NCI-H526 (cell line): ENCODE results near the gene CNOT9.
"Not testable (repeated sequence)": the region's sequence is repeated elsewhere in the genome, so short reads cannot be mapped to it uniquely, and the experiment has no call there.

Experiments used
- DNase-seq, 2 experiments: peaks; one replicate each; lab custom pipeline; 2025; lab: John Stamatoyannopoulos, UW

CNOT9 gene, protein sequence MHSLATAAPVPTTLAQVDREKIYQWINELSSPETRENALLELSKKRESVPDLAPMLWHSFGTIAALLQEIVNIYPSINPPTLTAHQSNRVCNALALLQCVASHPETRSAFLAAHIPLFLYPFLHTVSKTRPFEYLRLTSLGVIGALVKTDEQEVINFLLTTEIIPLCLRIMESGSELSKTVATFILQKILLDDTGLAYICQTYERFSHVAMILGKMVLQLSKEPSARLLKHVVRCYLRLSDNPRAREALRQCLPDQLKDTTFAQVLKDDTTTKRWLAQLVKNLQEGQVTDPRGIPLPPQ

DNA sequence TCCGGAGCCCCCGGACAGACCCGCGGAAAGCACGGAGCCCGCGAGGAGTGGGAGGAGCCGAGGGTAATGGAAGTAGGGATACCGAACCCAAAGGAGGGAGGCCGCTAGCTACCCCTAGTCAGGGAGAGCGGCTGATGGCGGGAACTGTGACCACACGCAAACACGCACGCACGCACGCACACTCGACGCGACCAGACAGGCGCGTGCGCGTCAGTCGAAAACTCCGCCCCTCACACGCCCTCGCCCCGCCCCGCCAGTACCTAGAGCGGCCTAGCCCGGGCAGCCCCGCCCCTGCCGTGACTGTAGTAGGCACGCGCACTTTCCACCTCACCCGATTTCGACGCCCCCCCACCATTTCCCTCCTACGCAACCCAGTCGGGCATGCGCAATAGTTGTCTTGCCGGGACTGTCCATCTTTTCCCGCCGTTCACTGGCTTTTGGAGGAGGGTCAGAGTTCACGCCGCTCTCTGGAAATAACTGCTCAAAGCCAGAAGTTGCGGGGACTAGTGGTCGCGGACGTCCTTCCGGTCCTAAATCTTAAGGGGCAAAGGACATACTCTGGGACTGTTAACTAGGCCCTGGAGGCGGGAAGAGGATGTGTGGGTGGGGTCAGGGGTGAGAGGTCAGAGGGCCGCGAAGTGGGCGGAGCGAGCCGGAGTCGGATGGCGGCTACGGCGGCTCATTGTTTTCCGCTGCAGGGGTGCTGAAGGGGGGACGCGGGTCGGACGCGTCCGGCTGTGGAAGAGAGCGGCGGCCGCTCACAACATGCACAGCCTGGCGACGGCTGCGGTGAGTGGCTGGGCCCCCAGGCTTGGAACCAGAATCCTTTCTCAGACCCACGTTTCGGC lies at the start of gene CNOT9, which contains the start of gene USP37:
TSS of gene CNOT9 (plus strand) at position 650 of the 848 bp plus-strand sequence. CDS start at position 766, 116 bp downstream.
TSS of gene USP37 (minus strand) at position 162 of the 848 bp plus-strand sequence. CDS start 9,698 bp downstream, outside the sequence.
- peak; percentile 92 to 99 for DNase-seq

DNA sequence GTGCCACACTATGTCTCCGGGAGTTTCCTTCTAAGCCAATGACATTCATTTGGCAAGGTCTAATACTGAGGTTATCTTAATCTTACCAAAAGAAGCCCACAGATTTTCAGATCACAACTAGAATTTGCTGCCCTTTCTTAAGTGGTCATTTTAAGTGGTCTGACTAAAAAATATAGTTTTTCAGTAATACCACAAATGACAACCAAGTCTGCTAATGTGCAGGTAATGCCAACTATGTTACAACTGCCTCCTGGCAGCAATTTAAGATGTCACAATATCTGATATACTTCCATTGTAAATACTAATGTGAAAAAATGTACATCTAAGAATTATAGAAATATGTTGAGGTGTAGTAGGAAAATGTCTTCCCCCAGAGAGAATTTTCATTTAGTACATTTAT lies 49.8 kb upstream of the CNOT9 start:
- no peak for DNase-seq

DNA sequence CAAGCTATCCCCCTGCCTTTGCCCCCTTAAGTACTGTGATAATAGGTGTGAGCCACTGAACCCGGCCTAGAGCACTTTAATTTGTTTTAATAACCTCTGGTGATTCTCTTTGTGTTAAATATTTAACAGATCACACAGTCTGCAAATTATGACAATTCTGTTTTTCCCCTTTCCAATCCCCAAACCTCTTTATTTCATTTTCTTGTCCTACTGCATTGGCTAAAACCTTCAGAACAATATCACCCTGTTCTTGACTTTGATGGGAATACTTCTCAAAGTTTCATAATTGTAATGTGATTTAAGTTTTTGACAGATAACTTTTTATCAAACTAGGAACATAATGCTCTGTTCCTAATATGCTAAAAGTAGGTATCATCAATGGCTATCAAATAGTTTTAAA lies 45.0 kb upstream of the CNOT9 start:
- no peak for DNase-seq

DNA sequence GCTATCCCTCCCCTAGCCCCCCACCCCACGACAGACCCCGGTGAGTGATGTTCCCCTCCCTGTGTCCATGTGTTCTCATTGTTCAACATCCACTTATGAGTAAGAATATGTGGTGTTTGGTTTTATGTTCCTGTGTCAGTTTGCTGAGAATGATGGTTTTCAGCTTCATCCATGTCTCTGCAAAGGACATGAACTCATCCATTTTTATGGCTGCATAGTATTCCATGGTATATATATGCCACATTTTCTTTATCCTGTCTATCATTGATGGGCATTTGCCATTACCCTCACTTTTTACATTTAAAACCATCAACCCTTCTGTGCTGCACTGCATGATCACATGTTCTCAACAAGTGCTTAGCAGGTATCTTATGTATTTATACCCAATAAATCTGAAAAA lies 40.2 kb upstream of the CNOT9 start:
- not testable (repeated sequence) for DNase-seq

DNA sequence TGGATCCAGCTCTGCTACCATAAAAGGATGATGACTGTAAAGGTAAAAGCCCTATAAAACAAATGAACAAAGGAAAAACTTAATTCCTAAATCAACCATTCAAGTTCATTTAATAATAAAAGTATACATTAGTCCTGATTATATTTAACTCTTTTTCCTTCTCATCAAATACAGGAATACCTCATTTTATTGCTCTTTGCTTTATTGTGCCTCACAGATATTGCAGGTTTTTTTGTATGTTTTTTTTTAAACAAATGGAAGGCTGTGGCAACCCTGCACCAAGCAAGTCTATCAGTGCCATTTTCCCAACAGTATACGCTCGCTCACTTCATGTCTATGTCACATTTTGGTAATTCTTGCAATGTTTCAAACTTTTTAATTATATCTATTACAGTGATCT lies 38.6 kb upstream of the CNOT9 start:
- DNase-seq: no peak

DNA sequence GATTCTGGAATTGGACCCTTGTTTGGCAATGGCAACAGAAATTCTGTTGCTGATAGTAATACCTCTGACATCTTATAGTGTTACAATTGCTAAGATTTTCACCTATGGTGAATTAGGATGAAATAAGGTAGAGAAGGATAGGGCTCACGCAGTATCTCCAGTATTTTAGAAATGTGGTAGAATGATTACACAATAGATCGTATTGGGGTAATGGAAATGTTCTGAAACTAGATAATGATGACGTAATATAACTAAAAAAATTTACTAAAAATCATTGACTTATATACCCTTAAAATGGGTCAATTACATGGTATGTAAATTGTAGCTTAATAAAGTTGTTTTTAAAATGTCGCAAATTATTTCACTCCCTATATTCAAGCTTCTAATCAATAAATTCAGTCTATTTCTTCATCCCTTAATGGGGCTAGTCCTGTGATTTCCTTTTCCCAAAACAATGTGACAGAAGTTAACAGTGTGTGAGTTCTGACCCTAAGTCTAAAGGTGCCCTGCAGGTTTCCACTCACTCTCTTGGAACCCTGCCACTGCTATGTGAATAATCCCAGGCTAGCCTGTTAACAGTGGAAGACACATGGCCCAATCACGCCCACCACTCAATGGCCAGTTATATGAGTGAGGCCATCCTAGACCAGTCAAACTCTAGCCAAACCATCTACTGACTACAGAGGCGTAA lies 31.7 kb upstream of the CNOT9 start:
- no peak for DNase-seq

DNA sequence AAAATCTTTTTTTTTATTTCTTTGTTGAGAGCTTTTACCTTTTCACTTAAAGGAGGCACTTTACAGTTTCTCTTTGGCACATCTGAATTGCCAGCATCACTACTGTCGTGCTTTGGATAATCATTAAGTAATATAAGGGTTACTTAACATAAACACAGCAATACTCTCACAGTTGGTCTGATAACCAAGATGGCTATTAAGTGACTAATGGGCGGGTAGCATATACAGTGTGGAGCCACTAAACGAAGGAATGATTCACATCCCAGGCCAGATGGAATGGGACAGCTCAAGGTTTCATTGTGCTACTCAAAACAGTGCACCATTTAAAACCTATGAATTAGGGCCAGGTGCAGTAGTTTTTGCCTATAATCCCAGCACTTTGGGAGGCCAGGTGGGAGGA lies 28.6 kb upstream of the CNOT9 start:
- no peak for DNase-seq

DNA sequence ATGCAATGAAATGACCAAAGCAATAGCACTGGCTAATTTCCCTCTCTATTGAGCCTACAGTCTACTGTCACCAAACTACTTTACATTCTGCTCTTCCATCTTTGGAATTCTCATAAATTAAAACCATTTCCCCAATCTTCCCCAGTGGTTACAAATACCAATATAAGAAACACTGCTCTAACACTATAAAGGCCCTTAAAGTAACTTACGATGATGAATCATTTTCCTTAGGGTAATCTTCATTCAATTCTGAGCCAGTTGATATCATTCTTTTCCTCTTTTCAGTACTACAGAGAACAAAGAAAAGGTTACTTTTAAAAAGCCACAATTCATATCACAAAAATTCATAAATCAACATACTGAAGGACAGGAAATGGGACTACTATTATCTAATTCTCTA lies 22.6 kb upstream of the CNOT9 start:
- no peak for DNase-seq

DNA sequence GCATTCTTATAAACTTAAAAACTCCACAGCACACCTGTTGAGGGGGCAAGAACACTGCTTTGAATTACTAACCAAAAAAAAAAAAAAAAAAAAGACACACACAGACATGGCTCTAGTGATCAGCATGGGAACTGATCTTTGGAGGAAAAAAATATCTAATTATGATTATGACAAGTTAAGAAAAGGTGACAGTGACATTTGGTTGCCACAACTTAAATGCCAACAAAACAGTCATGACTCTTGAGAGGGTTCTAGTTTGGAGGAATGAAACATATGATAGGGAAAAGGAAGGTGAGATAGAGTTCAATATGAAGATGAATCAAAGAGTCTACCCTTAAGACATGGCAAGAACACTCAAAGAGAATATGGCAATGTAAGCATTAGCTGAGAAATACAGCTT lies 21.1 kb upstream of the CNOT9 start:
- no peak for DNase-seq

DNA sequence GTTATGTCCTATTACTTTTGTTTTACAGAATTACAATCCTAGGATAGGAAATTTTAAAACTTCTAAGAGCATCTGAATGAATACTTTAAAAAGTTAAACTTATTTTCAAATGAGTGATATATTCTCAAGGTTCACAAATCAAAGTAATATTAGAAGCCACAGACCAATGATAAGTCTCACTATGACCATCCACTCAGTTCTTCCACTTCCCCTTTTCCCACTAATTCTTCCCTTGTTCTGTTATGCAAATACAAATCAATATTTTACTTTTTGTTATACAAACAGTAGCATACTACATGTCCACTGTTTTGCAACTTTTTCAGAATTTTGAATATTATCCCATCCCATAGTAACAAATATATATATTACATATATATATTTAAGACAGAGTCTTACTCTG lies 20.7 kb upstream of the CNOT9 start:
- no peak for DNase-seq

DNA sequence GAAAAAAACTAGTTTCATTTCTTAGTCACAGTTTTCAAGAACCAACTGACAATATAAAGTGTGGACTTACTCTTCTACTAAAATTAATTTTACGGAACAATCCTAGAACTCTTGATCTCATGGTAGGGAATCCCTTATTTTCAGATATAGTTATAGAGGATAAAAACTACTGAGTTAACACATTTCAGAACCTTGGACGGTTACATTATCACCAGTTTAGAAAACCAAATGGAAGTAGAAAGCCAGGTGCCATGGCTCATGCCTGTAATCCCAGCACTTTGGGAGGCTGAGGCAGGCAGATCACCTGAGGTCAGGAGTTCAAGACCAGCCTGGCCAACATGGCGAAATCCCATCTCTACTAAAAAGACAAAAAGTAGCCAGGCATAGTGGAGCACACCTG lies 14.4 kb upstream of the CNOT9 start:
- DNase-seq: not testable (repeated sequence)

DNA sequence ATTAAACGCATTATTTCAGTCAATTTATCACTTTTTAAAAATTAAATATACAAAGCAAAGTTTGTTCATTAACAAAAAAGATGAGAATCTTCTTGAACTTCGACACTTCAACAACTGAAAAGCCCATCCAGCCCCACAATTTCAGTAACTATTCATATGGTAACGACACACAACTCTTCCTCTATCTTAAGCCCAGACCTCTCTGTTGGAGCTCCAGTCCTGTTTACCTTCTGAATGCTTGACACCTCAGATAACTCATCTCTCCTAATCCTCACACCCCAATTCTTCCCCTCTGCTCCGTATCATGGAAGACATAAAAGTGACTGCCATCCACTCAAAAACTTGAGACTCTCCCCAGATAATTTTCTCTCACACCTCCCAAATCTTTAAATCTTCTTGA lies 13.1 kb upstream of the CNOT9 start:
- no peak for DNase-seq

DNA sequence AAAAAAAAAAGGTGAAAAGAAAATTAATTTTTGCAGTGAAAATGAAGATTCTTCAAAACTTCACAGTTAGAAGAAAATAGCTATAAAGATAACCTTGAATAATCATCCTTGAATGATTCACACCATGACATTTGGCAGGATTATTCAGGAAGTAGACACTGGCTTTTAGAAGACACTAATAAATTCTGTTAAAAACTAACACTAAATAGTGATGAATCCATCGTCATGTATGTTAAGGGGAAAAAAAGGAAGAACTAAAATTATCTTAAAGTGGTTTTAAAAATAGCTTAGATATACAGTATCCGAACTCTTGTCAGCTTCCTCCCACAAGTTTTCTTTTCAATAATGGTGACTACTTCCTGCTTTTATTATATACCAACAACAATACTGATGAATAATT lies 10.7 kb upstream of the CNOT9 start:
- DNase-seq: no peak

DNA sequence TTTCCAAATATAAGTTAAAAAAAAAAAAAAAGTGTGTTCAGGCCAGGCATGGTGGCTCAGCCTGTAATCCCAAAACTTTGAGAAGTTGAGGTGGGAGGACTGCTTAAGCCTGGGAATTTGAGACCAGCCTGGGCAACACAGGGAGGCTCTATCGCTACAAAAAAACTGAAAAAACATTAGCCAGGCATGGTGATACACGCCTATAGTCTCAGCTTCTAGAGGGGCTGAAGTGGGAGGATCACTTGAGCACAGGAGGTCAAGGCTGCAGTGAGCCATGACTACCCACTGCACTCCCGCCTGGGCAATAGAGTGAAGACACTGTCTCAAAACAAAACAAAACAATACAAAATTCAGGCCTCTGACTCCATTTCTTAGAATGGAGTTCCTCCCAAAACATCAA lies 9.7 kb upstream of the CNOT9 start:
- no peak for DNase-seq

DNA sequence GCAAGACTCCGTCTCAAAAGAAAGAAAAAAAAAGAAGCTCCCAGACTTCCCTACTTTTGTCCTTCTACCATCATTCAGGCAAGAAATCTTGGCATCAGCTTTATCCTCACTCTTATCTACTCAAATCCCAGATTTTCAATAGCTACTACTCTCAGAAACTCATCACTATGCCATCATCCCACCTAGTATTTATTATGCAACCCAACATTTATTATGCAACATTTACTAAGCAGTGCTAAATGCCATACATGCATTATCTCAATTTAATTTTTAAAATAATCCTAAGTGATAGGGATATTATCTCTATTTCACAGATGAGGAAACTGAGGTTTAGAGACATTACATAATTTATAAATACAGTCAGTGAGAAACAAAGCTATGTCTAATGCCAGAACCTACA lies 4.6 kb upstream of the CNOT9 start:
- no peak for DNase-seq

DNA sequence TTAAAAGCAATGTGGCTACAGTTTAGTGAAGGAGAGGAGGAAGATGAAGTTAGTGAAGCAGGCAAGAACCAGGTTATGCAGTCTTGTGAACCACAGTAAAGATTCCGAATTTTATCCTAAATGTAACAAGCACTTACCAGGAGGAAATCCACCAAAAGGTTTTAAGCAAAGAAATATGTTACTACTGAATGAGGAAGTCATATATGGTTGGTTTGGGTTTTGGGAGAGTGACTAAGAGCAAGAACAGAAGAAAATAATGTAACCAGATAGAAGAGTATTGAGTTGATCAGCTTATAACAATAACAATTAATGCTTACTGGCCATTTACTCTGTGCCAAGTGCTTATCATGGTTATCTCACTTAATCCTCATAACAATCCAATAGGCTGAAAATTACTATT lies 2.3 kb upstream of the CNOT9 start:
- no peak for DNase-seq

DNA sequence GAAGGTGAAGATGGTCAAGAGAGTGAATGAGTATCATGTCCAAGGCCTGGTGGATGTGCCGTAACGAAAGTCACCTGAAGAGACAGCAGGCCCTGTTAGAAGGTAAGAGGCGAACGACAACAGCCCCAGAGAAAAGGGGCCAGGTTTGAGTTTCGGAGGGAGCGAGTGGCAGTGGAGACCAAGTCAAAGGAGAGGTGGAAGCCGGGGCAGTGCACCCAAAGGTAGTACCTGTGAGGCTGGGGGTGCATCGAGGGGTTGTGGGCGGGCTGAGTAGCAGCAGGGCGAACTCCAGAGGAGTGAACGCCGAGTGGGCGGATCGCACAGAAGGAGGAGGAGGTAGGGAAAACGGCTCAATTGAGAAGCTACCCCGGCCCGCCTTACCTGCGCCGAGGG lies 846 bp upstream of the CNOT9 start:
- DNase-seq: peak; percentile 60 to 87

DNA sequence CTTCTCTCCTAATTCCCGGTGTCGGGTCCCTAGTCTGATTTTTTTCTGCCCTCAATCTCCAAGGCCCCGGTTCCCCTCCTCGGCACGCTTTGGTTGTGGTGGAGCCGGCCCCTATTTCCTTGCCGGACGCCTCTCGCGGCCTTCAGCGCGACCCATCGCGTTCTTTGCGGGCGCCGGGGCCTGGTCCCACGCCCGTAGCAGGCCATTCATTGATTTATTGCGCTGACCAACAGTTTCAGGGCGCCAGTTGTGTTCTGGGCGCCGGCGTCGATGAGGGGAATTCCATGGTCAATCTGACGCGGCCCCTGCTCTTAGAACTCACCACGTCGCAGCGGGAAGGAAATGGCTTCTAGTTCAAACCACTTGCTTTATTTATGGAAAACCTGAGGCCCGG lies 396 bp downstream of the CNOT9 start:
- DNase-seq: peak; percentile 51 to 66

DNA sequence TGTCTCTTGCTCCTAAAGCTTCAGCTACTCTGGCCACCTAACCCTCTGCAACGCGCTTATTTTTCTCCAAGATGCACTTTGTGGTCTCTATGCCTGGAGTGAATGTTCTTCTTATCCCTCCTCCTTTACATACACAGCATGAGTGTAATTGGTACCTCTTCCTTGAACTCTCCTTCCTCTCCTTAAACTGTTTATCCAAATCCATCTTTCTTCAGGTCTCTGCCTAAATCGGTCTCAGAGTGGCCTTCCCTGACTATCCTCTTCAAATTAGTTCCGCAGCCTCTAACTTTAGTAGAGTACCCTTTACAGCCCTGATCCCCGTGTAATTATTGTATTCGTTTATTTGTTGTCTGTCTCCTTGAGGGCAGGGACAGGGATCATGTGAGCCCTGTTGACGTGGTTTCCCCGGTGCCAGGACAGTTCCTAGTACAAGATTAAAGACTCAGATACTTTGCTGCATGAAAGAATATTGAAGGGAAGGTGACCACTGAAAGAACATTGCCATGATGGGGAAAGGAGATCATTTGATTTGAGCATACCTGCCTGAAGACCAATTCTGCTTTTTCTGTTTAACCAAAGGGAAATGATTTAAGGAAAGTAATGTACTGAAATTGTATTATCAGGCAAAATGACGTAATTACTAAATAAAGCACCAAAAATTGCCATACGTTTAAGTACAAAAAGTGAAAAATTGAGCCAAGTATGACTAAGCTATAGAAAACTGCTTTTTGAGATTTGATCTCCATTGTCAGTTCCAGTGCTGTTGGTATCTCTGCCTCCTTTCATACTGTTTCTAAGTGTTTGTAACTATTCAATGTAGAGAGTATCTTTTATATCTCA lies 1.2 kb downstream of the CNOT9 start:
- DNase-seq: peak in 1 of 2 experiments; percentile 10

DNA sequence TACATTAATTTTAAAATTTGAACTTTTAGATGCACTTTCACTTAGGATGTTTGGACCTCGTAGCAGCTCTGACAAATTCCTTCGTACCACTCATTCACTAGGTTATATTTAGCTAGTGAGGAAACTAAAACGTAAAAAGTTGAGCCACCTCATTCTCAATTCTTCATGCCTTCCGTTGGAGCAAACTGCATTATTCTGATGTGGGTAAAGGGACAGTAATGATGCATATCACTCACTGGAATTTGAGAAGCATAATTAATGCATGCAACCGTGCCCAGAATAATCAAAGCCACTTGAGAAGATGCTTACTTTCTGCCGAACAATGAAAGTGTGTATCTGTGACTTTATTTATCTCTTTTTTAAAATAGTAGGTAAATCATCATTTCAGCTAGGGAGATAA lies 2.2 kb downstream of the CNOT9 start:
- no peak for DNase-seq

DNA sequence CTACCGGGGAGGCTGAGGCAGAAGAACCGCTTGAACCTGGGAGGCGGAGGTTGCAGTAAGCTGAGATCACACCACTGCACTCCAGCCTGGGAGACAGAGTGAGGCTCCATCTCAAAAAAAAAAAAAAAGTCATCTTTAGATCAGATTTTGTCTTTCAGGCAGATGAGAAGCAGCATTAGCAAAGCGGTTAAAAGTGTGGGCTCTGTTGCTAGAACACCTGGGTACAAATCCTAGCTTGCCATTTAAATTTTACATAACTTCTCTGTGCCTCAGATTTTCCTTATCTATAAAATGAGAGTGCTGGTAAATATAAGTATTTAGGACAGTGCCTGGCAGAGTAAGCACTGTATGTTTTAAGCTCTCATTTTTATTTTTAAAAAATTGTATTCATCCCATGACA lies 8.2 kb downstream of the CNOT9 start:
- DNase-seq: no peak
